ENCODE results near the gene MGST1. TPM values are rescaled to one million over a fixed set of nuclear protein-coding genes. Genes with fewer than 3 reads are reported as not detected.

MGST1 gene
- total RNA-seq, 4 donors from 2014 or later: 384 to 1,725 (median 624) TPM

GRCh38 chr12:16348435-16349130 lies 1.1 kb downstream of the MGST1 start:
- DNase-seq (ENCODE audit: low spot score) (no peak), ATAC-seq (ENCODE audit: low FRiP score) (peak; percentile 11)
- TF ChIP-seq CTCF (IDR thresholded peaks at IDR 0.05): no peak

GRCh38 chr12:16349131-16349460 lies 1.7 kb downstream of the MGST1 start:
- DNase-seq (ENCODE audit: low spot score) (peak; percentile 59), ATAC-seq (ENCODE audit: low FRiP score) (peak; percentile 78)
- no peak for TF ChIP-seq CTCF (IDR thresholded peaks at IDR 0.05)

GRCh38 chr12:16350682-16351081 lies 3.2 kb downstream of the MGST1 start:
- no peak for TF ChIP-seq CTCF (IDR thresholded peaks at IDR 0.05)
- peak; percentile 85 for ATAC-seq (ENCODE audit: low FRiP score)
- no peak for DNase-seq (ENCODE audit: low spot score)

- ATAC-seq (ENCODE audit: low FRiP score) (no peak), DNase-seq (ENCODE audit: low spot score) (no peak)
- no peak for TF ChIP-seq CTCF (IDR thresholded peaks at IDR 0.05)
Observed at GRCh38 chr12:16352481-16352880, 5.0 kb downstream of the MGST1 start.

GRCh38 chr12:16358878-16359277 lies 11.4 kb downstream of the MGST1 start:
- no peak for TF ChIP-seq CTCF (IDR thresholded peaks at IDR 0.05)
- DNase-seq (ENCODE audit: low spot score) (no peak), ATAC-seq (ENCODE audit: low FRiP score) (no peak)

- peak in 1 of 3 donors; percentile 27 for TF ChIP-seq CTCF (IDR thresholded peaks at IDR 0.05)
- DNase-seq (ENCODE audit: low spot score) (peak; percentile 68), ATAC-seq (ENCODE audit: low FRiP score) (peak; percentile 62)
Observed at GRCh38 chr12:16359512-16360491, 12.4 kb downstream of the MGST1 start.
